H4 (cell line): ENCODE results near the gene HLCS. TPM values are rescaled to one million over a fixed set of nuclear protein-coding genes. Genes with fewer than 3 reads are reported as not detected.

Source experiments
- DNase-seq: peaks from one replicate; pipeline ENCODE4 v3.0.0-alpha.2; 2015; ENCODE audit warnings: low spot score
- total RNA-seq: library from RNA; depleted of rRNA; stranded (reverse); fragments of >200 nt; shearing (Covaris generic); gene quantifications from 2 replicates; pipeline ENCODE4 v1.2.3, GENCODE V29; 2014

Gene HLCS
- total RNA-seq, 1 experiment from 2014 or later = 26.0 TPM

- peak; percentile 40 for DNase-seq
Measured at GRCh38 chr21:36883532-36884486, 82.7 kb downstream of the HLCS start.

GRCh38 chr21:36882776-36883175 lies 83.7 kb downstream of the HLCS start:
- no peak for DNase-seq

GRCh38 chr21:36881228-36881627 lies 85.2 kb downstream of the HLCS start:
- no peak for DNase-seq

- no peak for DNase-seq
Measured at GRCh38 chr21:36879827-36880226, 86.6 kb downstream of the HLCS start.

DNA sequence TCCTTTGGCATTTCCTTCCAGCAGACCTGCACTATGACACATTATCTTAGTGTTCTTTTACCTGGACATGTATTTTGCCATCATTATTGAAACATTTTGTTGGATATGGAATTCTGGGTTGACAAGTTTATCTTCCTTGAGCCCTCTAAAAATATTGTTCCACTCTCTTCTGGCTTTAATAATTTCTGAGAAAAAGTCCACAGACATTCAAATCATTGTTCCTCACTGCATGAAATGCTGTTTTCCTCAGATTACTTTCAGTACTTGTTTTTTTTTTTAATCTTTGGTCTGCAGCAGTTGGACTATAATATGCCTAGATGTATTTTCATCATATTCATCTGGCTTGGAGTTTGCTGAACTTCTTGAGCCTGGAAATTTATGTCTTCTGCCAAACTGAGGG lies 88.7 kb downstream of the HLCS start:
- no peak for DNase-seq

GRCh38 chr21:36874665-36875064 lies 91.8 kb downstream of the HLCS start:
- no peak for DNase-seq

- DNase-seq = no peak
Measured at GRCh38 chr21:36873513-36873912, 93.0 kb downstream of the HLCS start.

DNA sequence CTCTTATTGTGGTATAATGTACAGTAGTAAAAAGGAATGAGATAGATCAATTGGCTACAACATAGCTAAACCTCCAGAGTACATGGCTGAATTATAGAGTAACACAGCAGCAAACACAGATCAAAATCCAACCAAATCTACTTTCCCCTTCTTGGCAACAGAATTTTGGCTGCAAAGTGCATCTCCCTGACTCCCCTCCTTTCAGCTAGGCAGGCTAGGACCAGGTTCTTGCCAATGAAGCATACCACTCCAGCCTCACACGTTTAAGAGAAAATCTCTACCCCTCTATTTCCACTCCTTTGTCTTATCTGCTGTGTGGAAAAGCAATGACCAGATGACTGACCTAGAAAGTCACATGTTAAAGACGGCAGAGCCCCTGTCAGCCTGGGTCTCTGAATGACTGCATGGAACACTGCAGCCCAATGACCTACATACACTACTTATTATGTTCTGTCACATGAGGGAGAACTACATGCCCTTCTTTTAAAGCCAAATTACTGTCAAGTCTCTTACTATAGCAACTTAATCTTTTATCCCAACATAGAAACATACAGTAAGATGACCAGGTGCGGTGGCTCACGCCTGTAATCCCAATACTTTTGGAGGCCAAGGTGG lies 99.1 kb downstream of the HLCS start:
- no peak for DNase-seq

DNA sequence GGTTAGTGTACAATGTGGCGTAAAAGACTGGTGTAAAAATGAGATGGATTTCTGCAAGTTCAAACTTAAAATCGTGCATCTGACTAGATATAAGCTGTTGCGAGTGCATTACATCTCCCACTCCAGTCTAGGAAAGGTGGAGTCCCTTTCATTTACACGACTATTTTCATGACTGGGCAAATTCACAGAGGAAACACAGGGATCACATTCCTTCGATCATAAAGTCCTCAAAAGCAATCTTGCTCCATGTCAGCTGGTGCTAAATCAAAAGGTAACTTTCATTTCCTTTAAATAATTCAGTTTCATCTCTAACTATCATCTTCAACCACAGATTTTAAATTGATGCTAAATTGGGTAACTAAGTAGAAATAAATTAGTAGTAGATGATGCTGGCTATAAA lies 100.0 kb downstream of the HLCS start:
- no peak for DNase-seq

DNA sequence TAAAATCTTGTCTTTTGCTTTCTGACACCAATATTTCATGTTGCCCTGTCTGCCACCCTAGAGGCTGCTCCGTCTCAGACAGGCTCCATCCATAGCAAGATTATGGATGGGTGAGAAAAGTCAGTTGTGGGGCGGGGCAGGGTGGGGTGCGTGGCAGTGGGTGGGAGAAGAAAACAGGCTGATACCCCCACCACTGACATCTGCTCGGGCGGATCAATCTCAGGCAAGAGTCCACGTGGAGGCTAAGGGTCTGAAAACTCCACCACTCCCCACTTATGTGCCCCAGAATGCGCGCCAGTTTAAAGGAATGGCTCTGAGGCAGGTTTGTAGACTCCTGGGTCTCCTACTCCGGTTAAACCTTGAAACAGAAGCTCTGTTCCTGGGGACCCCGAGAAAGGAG lies 101.5 kb downstream of the HLCS start:
- DNase-seq = no peak

GRCh38 chr21:36863260-36863659 lies 103.2 kb downstream of the HLCS start:
- DNase-seq = no peak

- no peak for DNase-seq
Measured at GRCh38 chr21:36861595-36862323, 104.7 kb downstream of the HLCS start.

DNA sequence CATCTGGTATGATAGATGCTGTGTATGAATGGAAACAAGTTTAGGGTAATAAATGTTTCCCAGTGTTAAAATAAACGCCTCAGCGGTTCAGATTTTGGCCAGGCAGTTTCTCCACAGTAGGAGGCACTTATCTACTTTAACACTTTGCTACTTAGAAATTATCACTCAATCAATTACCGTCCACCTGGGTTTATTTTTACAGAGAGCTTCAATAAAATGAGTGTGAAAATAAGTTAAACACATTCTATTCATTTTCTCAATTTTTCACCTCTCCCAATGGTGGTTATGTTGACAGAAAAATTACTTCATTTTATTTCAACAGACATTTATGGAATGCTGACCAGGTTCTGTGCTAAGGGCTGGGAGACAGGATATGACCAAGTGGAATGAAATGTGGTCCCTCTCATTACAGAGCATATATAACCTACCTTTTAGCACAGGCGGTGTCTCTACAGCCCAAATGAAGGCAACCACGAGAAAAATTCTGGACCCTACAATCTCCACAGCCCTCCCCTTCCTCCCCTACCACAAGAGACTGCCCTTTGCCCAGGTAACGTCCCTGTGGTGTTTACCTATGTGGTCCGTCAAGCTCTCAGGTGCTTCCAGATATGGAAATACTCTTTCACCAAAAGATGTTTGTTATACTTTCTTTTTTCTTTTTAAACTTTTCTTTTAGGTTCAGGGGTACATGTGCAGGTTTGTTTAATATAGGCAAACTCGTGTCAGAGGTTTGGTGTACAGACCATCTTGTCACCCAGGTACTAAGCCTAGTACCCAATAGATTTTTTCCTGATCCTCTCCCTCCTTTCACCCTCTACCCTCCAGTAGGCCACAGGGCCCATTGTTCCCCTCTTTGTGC lies 105.5 kb downstream of the HLCS start:
- DNase-seq = peak; percentile 66

GRCh38 chr21:36859744-36860501 lies 106.5 kb downstream of the HLCS start:
- peak; percentile 73 for DNase-seq

DNA sequence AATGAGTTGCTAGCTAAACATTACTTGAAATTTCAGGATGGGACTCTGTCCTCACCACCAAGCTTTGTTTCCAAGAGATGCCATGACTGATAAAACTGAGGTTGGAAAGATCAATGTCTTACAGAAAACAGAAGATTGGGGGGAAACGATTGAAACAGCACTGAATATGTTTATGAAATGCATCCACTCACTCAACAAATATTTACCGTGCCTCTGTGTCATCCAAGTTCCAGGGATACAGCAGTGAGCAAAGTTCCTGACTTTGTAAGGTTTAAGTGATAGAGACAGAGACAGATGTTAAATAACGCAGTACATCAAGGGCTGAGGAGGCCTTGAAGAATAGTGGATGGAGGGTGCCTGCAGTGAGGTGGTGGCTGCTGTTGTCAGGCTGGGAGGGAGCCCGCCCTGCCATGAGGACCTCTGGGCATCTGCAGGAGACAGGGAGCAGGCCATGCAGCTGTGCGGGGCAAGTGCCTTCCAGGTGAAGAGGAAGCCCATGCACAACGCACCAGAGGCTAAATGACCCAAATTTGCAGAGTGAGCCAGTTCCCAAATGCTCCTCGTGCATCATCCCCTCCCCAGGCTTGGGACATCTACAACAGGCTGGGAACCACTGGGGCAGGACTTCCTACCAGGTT lies 108.0 kb downstream of the HLCS start:
- no peak for DNase-seq

DNA sequence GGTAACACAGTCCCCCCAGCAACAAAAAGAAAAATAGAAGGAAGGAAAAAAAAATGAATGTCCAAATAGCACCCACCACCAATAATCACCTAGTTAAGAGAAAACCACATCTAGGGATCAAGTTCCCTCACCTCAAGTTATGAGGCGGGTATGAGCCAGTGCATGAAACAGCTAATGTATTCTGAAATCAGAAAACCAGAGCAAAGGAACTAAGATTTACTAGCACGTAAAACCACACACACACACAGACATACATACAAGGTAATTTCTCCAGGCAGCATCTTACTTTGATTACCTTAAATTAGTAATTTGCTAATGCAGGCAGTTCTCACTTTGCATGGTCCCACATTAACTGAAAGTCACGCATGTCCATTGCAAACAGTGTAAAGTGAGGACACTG lies 109.8 kb downstream of the HLCS start:
- DNase-seq = no peak

GRCh38 chr21:36854391-36854790 lies 112.1 kb downstream of the HLCS start:
- DNase-seq = no peak

DNA sequence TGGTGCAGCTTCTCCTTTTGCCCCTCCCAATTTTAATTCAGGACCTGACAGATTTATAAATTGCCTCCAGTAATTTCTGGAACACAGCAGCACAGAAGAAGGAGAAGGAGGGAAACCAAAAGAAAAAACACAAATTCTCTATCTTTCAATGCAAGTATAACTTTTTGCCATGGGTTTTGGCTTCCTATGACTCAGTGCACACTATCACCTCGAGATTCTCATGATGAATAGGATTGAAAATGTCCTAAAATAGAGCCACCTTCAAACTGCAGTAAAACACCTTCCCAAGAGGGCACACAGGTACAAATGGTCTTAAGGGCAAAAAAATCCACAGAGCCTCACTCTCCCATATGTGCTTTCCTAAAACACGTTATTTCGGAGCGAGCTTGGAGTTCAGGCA lies 113.6 kb downstream of the HLCS start:
- no peak for DNase-seq

GRCh38 chr21:36852293-36852692 lies 114.2 kb downstream of the HLCS start:
- DNase-seq = no peak

DNA sequence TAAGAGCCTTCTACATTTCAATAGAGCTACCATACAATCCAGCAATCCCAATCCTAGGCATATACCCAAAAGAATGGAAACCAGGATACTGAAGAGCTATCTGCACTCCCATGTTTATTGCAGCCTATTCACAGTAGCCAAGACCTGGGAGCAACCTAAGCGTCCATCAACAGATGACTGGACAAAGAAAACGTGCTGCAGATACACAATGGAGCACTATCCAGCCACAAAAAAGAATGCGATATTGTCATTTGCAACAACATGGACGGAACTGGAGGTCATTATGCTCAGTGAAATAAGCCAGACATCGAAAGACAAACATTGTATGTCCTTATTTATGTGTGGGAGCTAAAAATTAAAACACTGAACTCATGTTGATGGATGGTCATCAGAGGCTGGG lies 115.3 kb downstream of the HLCS start:
- no peak for DNase-seq
